ENCODE data around the gene REXO1. TPM values are rescaled to one million over a fixed set of nuclear protein-coding genes. Genes with fewer than 3 reads are reported as not detected.

Gene REXO1
- total and polyA plus RNA-seq, 9 of the 15 experiments (the other 6 are each of a cell fraction or from before 2014, with no cell fraction given) = 0.04 to 63.3 (median 15.8) TPM

- no peak for TF ChIP-seq NKRF (IDR thresholded peaks at IDR 0.05; ENCODE audit: borderline replicate concordance)
- no peak for TF ChIP-seq ZKSCAN8 (CRISPR knock-in tag; IDR thresholded peaks at IDR 0.05)
- no peak for TF ChIP-seq ZBTB12 (CRISPR knock-in tag; IDR thresholded peaks at IDR 0.05)
- no peak for TF ChIP-seq CREB3 (tag; conservative IDR thresholded peaks at IDR 0.05; ENCODE audit: low read depth)
- peak; percentile 32; the same call in 1 of the 2 replicates for TF ChIP-seq POLR2G (IDR thresholded peaks at IDR 0.05; ENCODE audit: low read depth, low read length)
- TF ChIP-seq SIN3B (IDR thresholded peaks at IDR 0.05; ENCODE audit: low read depth) = no peak
Observed at GRCh38 chr19:1844513-1845124, 3.7 kb downstream of the REXO1 start (continued).

Measured in K562 (cell line).